ENCODE results near the gene C6orf89.
"Not testable (repeated sequence)": the region's sequence is repeated elsewhere in the genome, so short reads cannot be mapped to it uniquely, and the experiment has no call there.

Gene C6orf89

DNA sequence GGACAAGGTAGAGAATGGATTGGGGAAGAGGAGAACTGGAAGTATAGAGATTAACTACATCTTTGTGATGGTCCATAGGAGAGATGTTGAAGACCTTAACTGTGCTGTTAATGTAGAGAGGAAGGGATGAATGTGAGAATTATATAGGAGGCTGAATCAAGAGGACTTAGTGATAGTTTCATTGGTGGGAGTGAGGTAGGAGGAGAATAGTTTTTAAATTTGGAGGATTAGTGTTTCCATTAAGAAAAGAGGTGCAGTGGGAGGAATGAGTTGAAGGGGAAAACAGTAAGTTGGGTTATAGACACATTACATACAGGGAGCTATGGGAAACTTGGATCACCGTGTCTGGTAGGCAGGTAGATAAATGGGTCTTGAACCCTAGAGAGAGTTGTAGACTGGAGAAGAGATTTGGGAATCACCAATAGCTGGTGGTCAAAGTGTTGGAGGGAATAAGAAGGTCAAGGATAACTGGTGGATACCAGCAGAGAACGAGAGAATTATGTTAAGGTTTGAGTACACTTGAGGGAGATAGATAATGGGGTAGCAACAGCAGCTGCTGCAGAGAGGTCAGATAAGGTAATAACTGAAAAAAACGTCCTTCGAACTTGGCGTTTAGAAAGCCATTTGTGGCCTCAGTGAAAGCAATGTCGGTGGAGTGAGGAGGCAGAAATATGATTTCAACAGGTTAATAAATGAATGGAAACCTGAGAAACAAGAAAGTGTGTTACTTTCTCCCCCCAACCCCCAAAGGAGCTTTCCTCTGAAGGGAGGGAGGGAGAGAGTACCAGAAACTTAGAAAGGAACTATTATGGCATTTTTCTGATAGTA lies 3.1 kb downstream of the C6orf89 start:
- DNase-seq: no peak

DNA sequence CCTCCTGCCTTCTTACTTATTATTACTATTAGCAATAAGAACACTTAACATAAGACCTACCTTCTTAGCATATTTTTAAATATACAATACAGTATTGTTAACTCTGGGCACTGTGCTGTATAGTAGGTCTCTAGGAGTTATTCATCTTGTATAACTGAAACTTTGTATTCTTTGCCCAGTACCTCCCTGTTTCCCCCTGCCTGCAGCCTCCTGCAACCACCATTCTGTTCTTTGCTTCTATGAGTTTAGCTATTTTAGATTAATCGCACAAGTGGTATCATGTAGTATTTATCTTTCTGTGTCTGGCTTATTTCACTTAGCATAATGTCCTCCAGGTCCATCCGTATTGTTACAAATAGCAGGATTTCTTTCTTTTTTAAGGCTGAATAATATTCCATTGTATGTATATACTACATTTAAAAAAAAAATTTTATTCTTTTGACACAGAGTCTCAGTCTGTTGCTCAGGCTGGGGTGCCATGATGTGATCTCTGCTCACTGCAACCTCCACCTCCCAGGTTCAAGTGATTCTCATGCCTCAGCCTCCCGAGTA lies 4.4 kb downstream of the C6orf89 start:
- no peak for DNase-seq

DNA sequence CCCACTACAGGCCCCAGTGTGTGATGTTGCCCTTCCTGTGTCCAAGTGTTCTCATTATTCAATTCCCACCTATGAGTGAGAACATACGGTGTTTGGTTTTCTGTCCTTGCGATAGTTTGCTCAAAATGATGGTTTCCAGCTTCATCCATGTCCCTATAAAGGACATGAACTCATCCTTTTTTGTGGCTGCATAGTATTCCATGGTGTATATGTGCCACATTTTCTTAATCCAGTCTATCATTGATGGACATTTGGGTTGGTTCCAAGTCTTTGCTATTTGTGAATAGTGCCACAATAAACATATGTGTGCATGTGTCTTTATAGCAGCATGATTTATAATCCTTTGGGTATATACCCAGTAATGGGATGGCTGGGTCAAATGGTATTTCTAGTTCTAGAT lies 5.4 kb downstream of the C6orf89 start:
- not testable (repeated sequence) for DNase-seq

DNA sequence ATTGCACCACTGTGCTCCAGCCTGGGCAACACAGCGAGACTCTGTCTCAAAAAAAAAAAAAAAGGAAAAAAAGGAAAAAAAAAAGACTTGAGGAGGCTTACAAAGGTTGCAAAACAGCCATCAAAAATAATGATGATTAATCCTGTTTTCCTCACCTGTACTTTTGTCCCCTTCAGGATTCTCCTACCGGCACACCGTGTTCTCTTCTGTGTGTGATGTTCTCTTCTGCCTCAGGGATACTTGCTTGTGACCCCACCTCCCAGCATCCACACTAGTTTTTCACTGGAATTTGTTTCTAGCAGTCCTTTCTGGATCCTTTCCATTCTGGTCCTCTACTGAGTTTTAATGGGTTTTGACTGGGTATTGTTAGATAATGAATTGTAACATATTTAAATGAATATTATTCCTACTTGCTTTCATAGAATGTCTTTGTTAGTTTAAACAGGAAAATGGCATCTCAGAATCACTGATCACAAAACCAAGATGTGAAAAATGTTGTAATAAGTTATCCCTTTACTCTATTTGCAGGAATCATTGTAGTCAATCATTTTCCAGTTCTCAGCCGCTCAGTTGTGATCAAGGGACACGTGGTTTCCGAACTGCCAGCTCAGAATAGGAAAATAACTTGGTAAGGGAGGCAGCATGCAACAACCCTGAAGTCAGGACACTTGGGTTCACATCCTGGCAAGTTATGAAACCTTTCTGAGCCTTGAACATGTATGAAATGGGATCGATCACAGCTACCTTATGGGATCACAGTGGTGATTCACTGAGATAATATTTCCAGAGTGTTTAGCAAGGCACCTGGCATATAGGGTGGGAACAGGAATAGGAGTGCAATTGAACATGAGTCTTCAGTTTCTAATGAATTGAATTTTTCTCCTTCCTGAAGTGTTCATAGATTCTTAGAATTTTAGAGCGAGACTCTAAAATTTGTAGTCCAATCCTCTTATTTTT lies 8.5 kb downstream of the C6orf89 start:
- no peak for DNase-seq

DNA sequence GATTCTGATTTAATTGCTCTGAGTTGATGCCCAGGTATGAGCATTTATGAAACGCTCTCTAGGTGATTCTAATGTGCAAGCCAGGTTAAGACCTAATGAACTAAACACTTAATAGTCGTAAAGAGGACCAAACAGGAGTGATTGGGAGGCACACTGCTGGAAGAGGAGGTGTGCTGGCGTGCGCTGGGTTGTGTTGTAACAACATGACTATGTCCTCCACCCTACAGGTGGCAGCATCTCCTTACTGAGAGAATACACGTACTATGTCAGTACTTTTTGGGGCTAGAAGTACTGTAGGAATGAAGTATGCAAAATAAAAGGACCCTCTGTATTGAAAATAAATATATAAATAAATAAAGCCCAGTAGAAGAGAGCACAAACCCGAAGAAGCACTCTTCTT lies 11.9 kb downstream of the C6orf89 start:
- no peak for DNase-seq

DNA sequence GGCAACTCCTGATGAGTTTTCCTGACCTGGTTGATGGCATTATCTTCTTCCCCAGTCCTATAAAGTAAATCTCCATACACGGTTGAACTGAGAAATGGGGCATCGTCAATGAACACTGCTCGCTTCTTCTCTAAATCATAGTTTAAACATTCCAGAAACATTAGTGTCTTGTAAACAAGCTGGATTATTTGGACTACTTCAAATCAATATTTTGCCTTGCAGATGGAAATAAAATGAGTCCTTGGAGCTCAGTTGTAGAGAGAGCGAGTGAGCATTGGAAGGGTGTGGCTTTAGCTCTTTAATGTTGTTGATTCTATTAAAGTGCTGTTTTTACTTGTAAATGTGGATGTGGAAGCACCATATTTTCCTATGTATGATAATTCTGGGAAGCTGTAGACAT lies 18.4 kb downstream of the C6orf89 start:
- no peak for DNase-seq

DNA sequence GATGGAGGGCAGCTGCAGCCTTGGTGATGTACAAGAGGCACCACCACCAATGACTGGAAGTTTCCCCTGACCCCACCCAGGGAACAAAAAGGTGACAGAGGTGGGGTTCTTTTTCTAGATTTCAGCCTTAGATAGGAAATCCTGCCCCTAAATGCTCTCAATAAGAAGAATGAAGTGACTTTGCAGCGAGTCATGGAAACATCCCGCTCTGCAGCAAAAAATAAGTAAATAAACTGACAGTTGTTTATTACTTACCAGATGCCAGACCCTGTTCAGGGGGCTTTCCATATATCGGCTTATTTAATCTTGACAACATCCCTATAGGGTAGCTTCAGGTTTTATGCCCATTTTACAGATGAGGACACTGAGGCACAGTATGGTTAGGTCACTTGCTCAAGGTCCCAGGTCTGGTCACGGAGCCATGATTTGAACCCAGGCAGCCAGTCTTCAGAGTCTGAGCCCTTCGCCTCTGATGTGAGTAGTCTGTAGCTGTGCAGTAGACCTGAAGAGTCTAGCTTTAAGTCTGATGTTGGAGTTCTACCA lies 19.2 kb downstream of the C6orf89 start:
- DNase-seq: no peak

DNA sequence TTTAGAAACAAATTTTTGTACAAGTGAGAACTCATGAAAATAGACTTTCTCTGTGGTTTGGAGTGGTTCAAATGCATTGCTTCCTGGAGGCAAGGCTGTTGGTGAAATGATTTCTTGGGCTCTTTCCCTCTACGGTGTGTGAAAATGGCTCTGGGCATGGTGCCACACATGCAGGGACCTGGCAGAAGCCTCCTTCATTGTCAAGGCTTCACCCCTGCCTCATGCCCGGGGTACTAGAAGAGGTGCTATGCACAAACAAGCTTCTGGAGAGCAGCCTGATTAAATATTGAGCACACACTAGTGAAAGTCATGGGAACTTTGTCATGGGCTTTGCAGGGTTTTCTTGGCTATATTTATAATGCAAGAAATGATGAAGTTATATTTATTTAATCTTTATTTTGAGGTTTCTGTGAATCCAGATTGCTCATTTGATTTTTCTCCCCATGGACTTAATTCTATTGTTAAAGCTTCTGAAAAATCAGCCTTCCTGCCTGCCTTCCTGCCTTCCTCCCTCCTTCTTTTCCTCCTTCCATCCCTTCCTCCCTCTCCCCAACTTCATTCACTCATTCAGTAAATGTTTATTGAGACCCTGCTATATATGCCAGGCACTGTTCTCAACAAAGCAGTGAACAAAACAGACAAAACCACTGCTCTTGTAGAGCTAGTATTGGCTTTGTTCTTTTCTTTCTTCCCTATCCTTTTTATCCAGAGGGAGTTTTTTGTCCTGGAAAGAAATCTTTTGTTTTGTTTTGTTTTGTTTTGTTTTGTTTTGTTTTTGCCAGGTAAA lies 21.0 kb downstream of the C6orf89 start:
- DNase-seq: no peak

DNA sequence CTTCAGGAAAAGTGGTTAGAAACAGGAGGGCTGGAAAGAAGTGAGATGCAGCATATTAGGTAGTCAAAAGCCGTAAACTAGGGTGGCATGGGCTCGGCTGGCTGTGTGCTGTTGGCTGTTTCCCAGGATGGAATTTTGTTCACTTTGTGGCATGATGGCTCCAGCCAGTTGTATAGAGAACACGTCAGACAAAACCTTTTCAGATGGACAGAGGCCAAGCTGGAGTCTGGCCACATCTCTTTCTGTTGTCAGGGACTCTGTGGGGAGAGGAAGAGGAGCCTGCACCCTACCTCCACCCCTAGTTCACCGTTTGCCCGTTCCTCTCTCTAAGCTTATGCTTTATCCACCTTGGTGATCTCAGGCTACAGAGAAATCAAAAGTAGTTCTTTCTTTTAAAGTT lies 22.0 kb downstream of the C6orf89 start:
- no peak for DNase-seq

DNA sequence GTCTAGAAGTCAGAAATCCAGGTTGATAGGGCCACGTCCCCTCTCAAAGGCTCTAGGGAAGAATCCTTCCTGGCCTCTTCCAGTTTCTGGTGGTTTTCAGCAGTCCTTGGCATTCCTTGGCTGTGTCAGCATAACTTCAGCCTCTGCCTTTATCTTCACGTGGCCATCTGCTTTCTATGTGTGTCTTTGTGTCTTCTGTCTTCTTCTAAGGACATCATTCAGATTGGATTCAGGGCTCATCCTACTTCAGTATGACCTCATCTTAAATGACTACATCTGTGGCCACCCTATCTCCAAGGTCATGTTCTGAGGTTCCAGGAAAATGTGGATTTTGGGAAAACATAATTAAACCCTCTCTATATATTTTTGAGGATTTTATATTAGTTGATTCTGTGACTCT lies 23.0 kb downstream of the C6orf89 start:
- no peak for DNase-seq

DNA sequence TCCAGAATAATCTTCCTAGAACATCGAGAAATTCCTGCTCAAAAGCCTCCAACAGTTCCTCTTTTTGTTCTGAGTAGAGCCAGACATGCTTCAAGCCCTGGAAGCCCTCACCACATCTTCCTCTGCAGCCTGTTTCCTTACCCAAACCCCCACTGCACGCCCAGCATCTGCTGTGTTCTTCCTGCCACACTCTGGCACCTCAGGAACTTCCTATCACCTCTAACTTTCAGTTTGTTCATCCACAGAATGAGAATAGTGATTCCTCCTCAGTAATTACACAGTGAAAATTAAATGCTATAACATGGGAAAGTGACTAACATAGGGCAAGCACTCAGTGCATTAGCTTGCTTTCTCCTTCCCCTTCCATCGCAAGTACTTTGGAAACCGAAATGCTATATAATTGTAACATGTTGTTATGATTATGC lies 26.3 kb downstream of the C6orf89 start:
- DNase-seq: no peak

DNA sequence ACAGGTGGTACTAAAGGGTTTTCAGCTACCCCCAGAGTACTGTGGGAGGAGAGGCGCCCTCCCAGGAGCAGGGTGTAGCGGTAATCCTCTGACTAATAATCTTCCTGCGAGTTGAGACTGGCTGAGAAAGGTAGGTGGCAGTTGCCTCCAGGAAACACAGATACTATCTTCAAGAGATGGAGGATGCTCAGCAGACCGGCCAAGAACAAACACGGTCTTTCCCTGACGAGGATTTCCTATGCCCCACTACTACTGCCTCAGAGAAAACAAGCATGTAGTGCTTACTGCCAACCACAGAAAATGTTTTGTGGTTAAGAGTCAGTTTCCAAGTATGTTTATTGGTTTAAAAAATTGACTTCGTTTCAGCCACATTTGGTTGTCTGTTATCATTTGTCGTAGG lies 26.8 kb downstream of the C6orf89 start:
- no peak for DNase-seq

DNA sequence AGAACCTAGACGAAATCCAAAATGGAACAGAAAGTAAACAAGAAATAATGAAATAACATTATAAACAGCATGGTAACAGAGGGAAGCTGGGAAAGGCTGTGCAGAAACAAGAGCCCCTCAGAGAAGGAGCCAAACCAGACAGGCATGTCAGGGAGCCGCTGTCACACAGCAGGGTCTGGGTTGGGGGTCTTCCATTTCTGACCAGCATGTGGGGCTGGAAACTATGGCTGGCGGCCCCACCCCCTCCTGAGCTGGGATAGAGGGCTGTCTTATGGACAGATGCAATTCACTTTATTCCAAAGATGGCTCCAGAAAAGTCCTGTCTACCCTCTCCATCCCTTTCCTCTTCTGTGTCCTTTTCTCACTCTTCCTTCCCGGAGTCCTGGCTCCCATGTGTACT lies 27.3 kb downstream of the C6orf89 start:
- no peak for DNase-seq

DNA sequence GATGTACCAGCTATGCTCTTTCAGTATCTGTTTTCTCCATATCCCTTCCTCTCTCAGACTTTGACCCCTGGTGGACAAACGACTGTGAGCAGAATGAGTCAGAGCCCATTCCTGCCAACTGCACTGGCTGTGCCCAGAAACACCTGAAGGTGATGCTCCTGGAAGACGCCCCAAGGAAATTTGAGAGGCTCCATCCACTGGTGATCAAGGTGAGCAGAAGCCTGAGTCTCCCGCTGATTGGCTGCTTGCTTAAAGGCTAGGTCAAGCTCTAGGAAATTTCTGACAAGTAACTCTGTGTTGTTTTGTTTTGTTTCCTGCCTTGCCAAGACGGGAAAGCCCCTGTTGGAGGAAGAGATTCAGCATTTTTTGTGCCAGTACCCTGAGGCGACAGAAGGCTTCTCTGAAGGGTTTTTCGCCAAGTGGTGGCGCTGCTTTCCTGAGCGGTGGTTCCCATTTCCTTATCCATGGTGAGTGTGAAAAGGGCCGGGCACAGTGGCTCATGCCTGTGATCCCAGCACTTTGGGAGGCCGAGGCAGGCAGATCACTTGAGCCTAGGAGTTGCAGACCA lies 28.6 kb downstream of the C6orf89 start:
- DNase-seq: no peak

DNA sequence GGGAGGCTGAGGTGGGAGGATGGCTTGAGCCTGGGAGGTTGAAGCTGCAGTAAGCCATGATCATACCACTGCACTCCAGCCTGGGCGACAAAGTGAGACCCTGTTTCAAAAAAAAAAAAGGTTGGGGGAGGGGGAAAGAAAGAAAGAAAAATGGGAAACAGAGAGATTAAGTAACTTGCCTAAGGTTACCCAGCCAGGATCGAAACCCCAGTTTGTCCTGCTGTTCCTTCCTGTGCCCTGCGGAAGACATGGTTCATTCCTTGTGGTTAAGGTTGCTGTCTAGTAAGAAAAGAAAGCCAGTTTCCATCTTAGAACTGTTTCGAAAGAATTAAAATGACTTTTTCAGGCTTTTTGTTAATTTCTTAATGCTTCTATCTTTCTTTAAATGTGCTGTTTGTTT lies 29.8 kb downstream of the C6orf89 start:
- DNase-seq: no peak

DNA sequence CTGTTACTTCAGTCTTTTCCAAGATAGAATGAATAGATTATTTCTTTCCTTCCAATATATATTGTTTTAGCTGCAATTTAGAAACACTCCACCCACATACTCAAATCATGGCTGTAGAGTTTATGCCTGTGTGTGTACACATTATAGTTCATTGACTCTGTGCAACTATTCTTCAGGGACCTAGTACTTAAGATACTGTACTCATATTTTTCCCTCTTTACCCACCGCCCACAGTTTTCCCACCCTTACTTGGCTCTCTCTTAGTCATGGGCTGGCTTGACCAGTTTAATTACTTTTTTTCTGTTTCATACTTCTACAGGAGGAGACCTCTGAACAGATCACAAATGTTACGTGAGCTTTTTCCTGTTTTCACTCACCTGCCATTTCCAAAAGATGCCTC lies 30.4 kb downstream of the C6orf89 start:
- DNase-seq: no peak

DNA sequence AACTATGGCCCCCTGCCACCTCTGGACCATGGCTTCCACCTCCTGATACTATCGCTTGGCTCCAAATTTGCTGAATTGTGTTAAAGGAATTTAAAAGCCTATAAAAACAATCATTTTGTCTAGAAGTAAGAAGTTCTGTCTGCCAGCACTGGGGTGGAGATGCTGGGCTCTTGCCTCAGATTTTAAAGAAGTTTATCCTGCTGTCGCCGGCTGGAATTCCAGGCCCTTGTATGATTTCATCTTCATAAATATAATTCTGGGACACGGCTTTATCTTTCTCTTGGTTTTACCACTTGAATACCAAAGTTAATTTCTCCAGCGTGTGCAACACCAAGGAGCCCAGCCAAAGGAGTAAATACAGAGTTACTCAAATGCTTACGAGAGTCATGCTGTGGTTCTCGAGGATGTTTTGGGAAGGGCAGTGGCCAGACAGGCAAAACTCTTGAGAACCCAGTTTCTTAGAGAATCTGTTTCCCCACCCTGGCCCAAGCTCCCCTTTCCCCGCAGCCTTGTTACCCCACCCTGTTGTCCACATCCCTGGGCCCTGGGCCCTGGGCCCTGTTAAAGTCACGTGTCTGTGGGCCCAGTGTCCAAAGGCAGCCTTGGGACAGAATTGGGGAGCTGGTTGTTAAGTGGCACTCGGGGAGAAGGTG lies 31.9 kb downstream of the C6orf89 start:
- DNase-seq: no peak

DNA sequence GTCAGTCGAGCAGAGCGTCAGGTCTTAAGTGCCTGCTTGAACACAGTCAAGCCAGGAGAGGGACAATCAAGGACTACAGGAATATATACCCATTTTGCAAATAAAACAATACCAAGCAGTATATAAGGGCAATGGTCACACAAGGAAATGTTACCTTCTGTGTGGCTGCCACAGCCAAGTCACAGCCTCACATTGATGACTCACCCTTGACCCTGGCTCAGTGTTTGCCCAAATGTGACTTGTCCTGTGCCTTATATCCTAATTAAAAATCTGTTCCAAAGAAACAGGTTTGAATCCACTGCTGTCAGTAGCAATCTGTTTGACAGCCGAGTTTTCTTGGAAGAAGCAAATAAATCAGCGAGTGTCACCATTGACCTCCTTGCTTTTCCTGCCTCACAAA lies 34.3 kb downstream of the C6orf89 start:
- no peak for DNase-seq

DNA sequence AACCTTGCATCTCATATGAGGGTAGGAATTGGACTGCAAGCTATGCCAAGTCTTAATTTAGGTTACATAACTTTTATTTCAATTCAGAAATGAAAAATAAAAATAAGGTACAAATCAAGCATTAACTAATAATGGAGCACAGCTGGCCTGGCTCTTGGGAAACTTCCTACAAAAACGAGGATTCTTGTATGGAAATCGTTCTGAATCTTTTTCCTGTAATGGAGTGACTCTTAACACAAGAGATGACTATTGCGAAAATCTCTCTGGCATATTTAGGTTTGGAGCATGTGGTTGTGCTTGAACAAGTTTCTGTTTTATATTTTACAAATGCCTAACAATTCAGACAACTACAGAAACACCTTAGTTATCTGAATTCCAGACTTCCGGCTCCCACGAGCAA lies 34.8 kb downstream of the C6orf89 start:
- DNase-seq: no peak

DNA sequence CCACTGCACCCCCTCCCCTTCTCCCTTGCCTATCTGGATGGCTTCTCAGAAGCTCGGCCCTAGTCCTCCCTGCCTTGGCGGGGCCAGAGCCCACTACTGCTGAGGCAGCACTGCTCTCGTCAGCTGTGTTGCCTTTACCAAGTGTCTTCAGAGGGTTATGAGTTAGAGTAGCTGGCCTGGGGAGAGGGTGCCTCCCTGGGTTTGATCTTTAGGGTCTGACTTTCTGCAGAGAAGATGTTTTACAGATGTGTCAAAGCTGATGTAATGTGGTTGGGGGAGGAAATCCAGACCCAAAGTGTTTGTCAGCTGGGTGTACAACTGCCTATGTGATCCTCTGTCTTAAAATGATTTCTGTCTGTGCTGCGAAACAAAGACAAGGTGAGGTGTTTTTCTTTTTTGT lies 38.4 kb downstream of the C6orf89 start:
- no peak for DNase-seq

DNA sequence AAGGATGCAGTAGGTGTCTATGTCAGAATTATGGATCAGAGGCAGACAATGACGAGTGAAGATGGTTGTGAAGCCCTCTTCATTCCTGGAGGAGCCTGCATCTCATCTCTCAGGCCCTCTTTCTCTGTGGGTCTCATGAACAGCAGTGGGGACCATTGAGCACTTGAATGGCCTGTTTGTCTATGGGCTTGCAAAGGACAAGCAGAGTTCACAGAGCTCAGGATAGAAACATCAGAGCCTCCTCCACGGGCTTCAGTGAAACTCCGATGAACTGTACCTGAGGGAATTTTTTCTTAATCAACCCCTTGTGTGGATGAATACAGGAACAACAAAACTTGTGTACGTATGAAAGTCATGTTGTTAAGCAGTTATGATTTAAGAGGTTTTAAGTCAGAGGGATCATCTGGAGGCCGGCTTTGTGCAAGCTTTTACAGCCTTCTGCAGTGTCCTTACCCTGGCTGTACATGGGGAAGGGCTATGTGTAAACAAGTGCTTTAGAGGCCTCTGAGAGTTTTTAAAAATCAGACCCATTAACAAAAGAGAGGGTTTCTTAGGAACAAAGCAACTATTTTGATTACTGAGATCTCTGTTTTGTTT lies 39.1 kb downstream of the C6orf89 start:
- DNase-seq: no peak
